Gastroesophageal sphincter (tissue), 4 donors: Measurements from ENCODE around the gene CRYGC. TPM values are rescaled to one million over a fixed set of nuclear protein-coding genes. Genes with fewer than 3 reads are reported as not detected.

Experiments
- ATAC-seq: fragments of 150-250 bp; one replicate; pipeline ENCODE4 v1.9.1; 2016; ENCODE audit warnings: mild to moderate bottlenecking, moderate library complexity
- H3K27ac ChIP-seq, 4 donors: fragments of 200-600 bp; sonication (generic) in 3 of 4; 1 replicate in 3 of 4; 2 replicates in 1 of 4; pipeline ENCODE4 v1.5.1; 2016 to 2019
- H3K27me3 ChIP-seq: fragments of 200-600 bp; sonication (generic); one replicate; pipeline ENCODE4 v1.5.1; 2019
- H3K36me3 ChIP-seq, 2 donors: fragments of 200-600 bp; sonication (generic); one replicate each; pipeline ENCODE4 v1.5.1; 2019; ENCODE audit warnings: control low read depth in 1 of 2
- H3K4me1 ChIP-seq, 3 donors: fragments of 200-600 bp; sonication (generic); 1 replicate in 2 of 3; 2 replicates in 1 of 3; pipeline ENCODE4 v1.5.1; 2016 to 2019; ENCODE audit warnings: control low read depth in 2 of 3
- H3K4me3 ChIP-seq, 2 donors: fragments of 200-600 bp; sonication (generic); one replicate each; pipeline ENCODE4 v1.5.1; 2019; ENCODE audit warnings: mild to moderate bottlenecking in 1 of 2, moderate library complexity in 1 of 2
- H3K9me3 ChIP-seq, 3 donors: fragments of 200-600 bp; sonication (generic); one replicate each; pipeline ENCODE4 v1.5.1; 2017 to 2019; ENCODE audit warnings: control low read depth in 2 of 3
- EP300 ChIP-seq: sonication (generic); formaldehyde crosslinking; IDR thresholded peaks from one replicate; pipeline ENCODE4 v1.6.1; 2017; ENCODE audit warnings: antibody characterized with exemption, mild to moderate bottlenecking
- POLR2A ChIP-seq, 2 donors: fragments of 450-650 bp; IDR thresholded peaks; one replicate each; pipeline ENCODE4 v1.6.1; 2017; ENCODE audit warnings: antibody characterized with exemption in 2 of 2, mild to moderate bottlenecking in 2 of 2, moderate library complexity in 1 of 2
- POLR2AphosphoS5 ChIP-seq: sonication (generic); formaldehyde crosslinking; IDR thresholded peaks from one replicate; pipeline ENCODE4 v1.6.1; 2017; ENCODE audit warnings: antibody characterized with exemption
- WGBS, 2 donors: methylation state at CpG; one replicate each; pipeline ENCODE4 v1.1.5; 2018; ENCODE audit warnings: low coverage in 1 of 2; 5-methylcytosine and 5-hydroxymethylcytosine counted together
- total RNA-seq, 4 donors: library from RNA; depleted of rRNA; stranded (reverse); fragments of >200 nt; gene quantifications; one replicate each; pipeline ENCODE4 v1.1.0, GENCODE V29; 2016
- TF ChIP-seq, protein P1 (sequence below), 4 experiments: fragments of 200-600 bp in 2 of 4; fragments of 450-650 bp in 2 of 4; sonication (generic) in 1 of 4; IDR thresholded peaks; one replicate each; pipeline ENCODE4 v1.5.1; 2017 to 2019; ENCODE audit warnings: antibody characterized with exemption in 4 of 4, mild to moderate bottlenecking in 2 of 4, moderate library complexity in 2 of 4

The CRYGC gene, protein sequence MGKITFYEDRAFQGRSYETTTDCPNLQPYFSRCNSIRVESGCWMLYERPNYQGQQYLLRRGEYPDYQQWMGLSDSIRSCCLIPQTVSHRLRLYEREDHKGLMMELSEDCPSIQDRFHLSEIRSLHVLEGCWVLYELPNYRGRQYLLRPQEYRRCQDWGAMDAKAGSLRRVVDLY
- not detected for total RNA-seq

DNA sequence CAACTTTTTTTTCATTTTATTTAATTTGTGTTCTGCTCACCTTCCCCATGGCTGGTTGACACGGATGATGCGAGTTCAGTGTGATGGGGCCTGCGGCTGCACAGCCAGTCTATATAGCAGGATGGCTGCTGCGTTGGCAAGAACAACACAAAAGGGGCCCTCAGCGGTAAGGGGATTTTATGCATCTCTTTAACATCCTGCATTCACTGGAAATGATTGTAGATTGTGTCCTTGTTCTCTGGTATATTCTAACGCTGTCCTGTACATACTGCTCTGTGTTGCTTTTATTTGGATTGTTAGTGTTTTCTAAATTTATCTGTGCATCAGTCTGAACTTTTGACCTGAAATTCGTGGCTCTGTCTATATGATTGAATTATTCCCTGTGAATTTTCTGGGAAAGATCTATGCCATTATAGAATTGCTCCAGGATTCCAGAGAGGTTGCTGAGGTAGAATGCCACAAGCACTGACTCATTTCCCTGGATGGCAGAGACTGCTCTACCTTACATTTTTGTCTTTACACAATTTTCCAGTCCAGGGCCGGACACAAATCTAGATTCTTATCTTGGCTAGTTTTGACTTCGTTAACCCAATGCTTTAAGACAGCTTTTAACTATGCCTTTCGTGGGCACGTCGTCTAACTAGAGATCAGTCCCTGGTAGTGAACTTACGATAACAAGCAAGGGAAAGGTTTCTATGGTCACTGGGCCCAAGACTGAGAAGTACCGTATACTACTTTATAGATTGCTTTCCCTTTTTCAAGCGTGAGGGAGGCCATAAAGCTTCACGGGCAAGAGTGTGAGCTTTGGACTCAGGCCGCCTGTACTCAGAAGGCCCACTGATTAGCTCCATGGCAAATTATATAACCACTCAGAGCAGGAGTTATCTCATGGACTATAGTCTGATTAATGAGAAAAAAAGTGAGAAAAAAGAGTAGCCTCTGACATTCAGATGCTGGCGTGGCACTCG is at the start of gene CRYGC:
Gene CRYGC, minus strand, starts transcription at position 85 of the 968 bp plus-strand sequence. Its CDS starts 36 bp downstream, at position 49.
- Histone ChIP-seq H3K27ac (no peak within 1 kb of the TSS), H3K4me3 (no peak within 1 kb of the TSS), H3K9me3 (no peaks in the 10 kb centered on the region), H3K27me3 (peaks cover 19% of the 10 kb centered on the region), H3K4me1 (peaks cover 0 to under 1% (median 0%) of the 10 kb centered on the region in 3 donors), H3K36me3 (no peaks in the 10 kb centered on the region)
- 61 to 75% methylated on average over 6 to 18 of the region's 19 CpGs for WGBS, 2 donors
- TF ChIP-seq, protein P1, sequence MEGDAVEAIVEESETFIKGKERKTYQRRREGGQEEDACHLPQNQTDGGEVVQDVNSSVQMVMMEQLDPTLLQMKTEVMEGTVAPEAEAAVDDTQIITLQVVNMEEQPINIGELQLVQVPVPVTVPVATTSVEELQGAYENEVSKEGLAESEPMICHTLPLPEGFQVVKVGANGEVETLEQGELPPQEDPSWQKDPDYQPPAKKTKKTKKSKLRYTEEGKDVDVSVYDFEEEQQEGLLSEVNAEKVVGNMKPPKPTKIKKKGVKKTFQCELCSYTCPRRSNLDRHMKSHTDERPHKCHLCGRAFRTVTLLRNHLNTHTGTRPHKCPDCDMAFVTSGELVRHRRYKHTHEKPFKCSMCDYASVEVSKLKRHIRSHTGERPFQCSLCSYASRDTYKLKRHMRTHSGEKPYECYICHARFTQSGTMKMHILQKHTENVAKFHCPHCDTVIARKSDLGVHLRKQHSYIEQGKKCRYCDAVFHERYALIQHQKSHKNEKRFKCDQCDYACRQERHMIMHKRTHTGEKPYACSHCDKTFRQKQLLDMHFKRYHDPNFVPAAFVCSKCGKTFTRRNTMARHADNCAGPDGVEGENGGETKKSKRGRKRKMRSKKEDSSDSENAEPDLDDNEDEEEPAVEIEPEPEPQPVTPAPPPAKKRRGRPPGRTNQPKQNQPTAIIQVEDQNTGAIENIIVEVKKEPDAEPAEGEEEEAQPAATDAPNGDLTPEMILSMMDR (IDR thresholded peaks at IDR 0.05) = no peak
- no peak for TF ChIP-seq POLR2A (IDR thresholded peaks at IDR 0.05)
- no peak for TF ChIP-seq POLR2AphosphoS5
- TF ChIP-seq EP300 = no peak
- no peak for ATAC-seq

DNA sequence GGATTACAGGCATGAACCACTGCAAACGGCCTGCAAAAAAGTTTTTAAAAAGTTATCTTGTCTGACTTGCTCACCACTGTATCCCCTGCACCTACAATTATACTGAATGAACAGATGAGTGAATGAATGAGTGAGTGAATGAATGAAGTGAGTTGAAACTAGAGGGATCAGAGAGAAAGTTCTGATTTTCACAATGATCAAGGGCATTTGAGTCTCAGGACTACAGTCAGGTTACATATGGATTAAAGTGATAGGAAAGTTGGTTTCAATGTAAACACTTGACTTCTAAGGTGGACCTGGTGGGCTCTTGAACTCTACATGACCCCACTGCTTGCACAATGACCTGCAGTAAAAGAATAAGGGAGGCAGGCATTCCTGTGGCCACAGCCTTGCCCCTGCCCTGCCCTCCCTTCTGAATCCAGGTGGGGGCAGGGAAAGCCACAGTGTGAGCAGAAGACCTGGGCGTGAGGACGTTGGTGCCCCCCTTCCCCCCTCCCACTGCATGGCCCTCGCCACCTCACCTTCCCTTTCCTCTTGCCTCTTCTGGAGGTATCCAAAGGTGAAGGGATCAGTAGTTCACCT is 49.5 kb upstream of the CRYGC start:
- no peak for TF ChIP-seq EP300
- TF ChIP-seq, protein P1 (IDR thresholded peaks at IDR 0.05) = no peak
- no peak for TF ChIP-seq POLR2AphosphoS5
- no peak for TF ChIP-seq POLR2A (IDR thresholded peaks at IDR 0.05)
- Histone ChIP-seq H3K36me3 (no peaks in the 10 kb centered on the region), H3K4me1 (peaks cover 0 to 10% (median 3%) of the 10 kb centered on the region in 3 donors), H3K27ac (no peak overlapping the region), H3K27me3 (peaks cover 9% of the 10 kb centered on the region), H3K9me3 (no peaks in the 10 kb centered on the region), H3K4me3 (no peak overlapping the region)
- WGBS, 2 donors = 53 to 60% methylated on average over 2 to 3 of the region's 4 CpGs
- ATAC-seq = no peak

DNA sequence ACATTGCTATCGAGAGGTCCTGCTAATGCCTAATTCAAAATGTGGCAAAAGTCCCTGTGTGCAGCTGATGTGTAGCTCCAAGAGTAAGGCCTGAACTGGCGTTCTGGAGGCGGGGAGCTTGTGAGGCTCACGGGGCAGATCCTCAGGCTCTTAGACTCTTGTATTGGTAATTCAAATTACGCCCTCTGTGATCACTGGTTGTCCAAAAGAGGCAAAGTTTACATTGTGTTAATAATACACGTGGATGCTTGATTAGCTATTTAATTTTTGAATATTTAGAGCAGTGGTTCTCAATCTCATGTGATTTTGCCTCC is 46.2 kb upstream of the CRYGC start:
- ATAC-seq = no peak
- H3K4me3 ChIP-seq = no peak overlapping the region
- H3K27ac ChIP-seq = no peak overlapping the region
- H3K4me1 ChIP-seq = peaks cover 0 to 10% (median 3%) of the 10 kb centered on the region in 3 donors
- WGBS, 2 donors = 69 to 74% methylated on average over 4 to 6 of the region's 6 CpGs
- H3K9me3 ChIP-seq = no peaks in the 10 kb centered on the region
- no peak for TF ChIP-seq POLR2AphosphoS5
- no peak for TF ChIP-seq POLR2A (IDR thresholded peaks at IDR 0.05)
- TF ChIP-seq EP300 = no peak
- TF ChIP-seq, protein P1 (IDR thresholded peaks at IDR 0.05) = no peak
- H3K27me3 ChIP-seq = no peaks in the 10 kb centered on the region
- H3K36me3 ChIP-seq = no peaks in the 10 kb centered on the region

DNA sequence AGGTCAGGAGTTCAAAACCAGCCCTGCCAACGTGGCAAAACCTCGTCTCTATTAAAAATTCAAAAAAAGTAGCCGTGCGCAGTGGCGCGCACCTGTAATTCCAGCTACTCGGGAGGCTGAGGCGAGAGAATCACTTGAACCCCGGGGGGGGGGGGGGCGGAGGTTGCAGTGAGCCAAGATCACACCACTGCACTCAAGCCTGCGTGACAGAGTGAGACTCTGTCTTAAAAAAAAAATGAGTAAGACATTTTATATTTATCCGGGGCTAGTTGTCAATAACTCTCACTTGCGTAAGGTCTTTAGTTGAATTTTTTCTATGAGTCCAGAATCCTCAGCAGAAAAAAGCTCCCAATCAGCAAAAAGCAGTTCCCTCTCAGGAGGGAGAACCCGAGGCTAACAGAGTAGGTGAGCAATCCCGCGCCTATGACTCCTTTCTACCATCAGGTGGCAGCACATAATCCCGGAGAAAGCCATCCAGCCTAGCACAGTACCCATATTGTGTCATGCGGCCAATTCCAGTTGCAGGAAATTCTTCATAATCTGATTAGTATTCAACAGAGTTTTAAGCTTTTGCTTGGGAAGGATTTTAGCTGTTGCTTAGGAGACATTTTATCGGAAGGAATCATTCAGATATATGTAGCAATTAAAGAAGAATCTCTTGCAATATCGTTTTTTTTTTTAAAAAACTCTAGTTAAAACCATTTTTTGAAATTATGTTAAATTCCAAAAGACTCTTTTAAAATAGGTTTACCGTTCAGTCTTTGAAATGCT is 45.6 kb upstream of the CRYGC start:
- H3K27me3 ChIP-seq = no peaks in the 10 kb centered on the region
- TF ChIP-seq POLR2A (IDR thresholded peaks at IDR 0.05) (no peak), POLR2AphosphoS5 (no peak)
- TF ChIP-seq, protein P1 (IDR thresholded peaks at IDR 0.05) = peak; percentile 73 to 89 (median 80)
- no peak overlapping the region for H3K4me3 ChIP-seq
- H3K9me3 ChIP-seq = no peaks in the 10 kb centered on the region
- no peak overlapping the region for H3K27ac ChIP-seq
- H3K4me1 ChIP-seq = peaks cover 0 to 10% (median 3%) of the 10 kb centered on the region in 3 donors
- H3K36me3 ChIP-seq = no peaks in the 10 kb centered on the region
- WGBS, 2 donors = 34 to 37% methylated on average over 15 to 16 of the region's 21 CpGs
- ATAC-seq = peak; percentile 95
